GM12891 (cell line): Measurements from ENCODE around the gene STX2.

ENCODE experiments used
- PAX5 ChIP-seq: IDR thresholded peaks from 2 replicates; pipeline ENCODE4 v1.6.1; 2011; ENCODE audit warnings: low read length, moderate library complexity, mild to moderate bottlenecking; ENCODE audit not compliant: insufficient read depth, severe bottlenecking
- POLR2A ChIP-seq: IDR thresholded peaks from 2 replicates; pipeline ENCODE4 v1.6.1; 2011; ENCODE audit warnings: low read depth, low read length, control low read depth
- POLR2AphosphoS5 ChIP-seq: IDR thresholded peaks from 2 replicates; pipeline ENCODE4 v1.6.1; 2011; ENCODE audit warnings: low read depth, low read length, control low read depth
- TAF1 ChIP-seq: IDR thresholded peaks from 2 replicates; pipeline ENCODE4 v1.6.1; 2011; ENCODE audit warnings: low read depth, low read length, control low read depth

GRCh38 chr12:130826151-130826801, 12.8 kb downstream of the STX2 start:
- TF ChIP-seq POLR2A, result no peak
- TF ChIP-seq TAF1, result no peak
- TF ChIP-seq POLR2AphosphoS5, result no peak
- no peak for TF ChIP-seq PAX5
